Right renal cortex interstitium (tissue), 3 donors: ENCODE measurements around the gene CENPL. TPM values are rescaled to one million over a fixed set of nuclear protein-coding genes. Genes with fewer than 3 reads are reported as not detected.
"Not testable (repeated sequence)": the region's sequence is repeated elsewhere in the genome, so short reads cannot be mapped to it uniquely, and the experiment has no call there.

Experiments used
- DNase-seq, 3 donors: peaks; one replicate each; pipeline ENCODE4 v3.0.0-alpha.2; 2013; ENCODE audit warnings: low read depth in 3 of 3, low spot score in 2 of 3
- polyA plus RNA-seq, 3 donors: library from polyadenylated mRNA; unstranded; fragments of 120-200 nt; gene quantifications; one replicate each; pipeline ENCODE4 v1.2.1, GENCODE V29; 2013; ENCODE audit not compliant: insufficient read length in 3 of 3

The CENPL gene
- polyA plus RNA-seq, 3 donors: 11.1 to 13.2 (median 11.8) TPM

DNA sequence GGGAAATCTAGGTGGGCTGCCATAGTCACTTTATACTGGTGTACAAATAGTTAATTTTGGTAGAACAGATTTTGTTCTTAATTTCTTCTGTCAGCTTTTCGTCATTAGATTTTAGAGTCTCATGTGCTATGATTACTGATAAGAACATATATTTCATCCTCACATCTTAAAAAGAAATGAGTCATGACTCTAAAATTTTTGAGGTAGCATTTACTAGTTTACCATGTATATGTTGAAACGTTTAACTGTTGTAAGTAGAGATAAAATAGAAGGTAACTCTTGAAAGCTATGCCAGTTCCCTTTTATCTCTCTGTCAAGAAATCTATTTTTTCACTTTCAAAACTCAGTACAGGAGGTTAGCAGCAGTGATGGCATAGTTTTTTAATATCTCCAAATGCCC lies 56.5 kb downstream of the CENPL start:
- no peak for DNase-seq

DNA sequence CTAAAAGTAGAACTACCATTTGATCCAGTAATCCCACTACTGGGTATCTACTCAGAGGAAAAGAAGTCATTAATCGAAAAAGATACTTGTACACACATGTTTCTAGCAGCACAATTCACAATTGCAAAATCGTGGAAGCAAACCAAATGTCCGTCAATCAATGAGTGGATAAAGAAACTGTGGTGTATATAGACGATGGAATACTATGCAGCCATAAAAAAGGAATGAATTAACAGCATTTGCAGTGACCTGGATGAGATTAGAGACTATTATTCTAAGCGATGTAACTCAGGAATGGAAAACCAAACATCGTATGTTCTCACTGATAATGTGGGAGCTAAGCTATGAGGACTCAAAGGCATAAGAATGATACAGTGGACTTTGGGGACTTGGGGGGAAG lies 60.4 kb downstream of the CENPL start:
- DNase-seq: not testable (repeated sequence)

DNA sequence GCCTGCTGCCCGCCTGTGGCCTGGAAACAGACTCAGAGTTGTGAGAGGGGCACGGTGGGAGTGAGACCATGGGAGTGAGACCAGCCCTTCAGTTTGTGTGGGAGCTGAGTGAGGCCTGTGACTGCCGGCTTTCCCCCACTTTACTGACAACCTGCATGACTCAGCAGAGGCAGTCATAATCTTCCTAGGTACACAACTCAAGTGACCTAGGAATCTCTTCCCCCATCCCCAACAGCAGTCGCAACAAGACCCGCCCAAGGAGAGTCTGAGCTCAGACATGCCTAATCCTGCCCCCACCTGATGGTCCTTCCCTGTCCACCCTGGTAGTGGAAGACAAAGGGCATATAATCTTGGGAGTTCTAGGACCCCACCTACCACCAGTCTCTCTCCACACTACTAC lies 65.7 kb downstream of the CENPL start:
- no peak for DNase-seq

DNA sequence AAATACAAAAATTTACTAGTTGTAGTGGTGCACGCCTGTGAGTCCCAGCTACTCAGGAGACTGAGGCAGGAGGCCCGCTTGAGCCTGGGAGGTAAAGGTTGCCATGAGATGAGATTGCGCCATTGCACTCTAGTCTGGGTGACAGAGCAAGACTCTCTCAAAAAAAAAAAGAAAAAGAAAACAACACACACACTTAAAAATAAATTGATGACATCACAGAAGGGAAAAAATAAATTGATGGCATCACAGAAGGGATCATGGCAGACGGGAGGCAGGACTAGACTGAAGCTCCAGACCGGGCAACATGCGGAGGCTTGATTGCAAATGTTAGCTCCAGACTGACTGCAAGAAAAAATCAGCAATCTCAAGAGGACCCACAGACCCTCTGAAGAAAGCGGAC lies 66.6 kb downstream of the CENPL start:
- no peak for DNase-seq

DNA sequence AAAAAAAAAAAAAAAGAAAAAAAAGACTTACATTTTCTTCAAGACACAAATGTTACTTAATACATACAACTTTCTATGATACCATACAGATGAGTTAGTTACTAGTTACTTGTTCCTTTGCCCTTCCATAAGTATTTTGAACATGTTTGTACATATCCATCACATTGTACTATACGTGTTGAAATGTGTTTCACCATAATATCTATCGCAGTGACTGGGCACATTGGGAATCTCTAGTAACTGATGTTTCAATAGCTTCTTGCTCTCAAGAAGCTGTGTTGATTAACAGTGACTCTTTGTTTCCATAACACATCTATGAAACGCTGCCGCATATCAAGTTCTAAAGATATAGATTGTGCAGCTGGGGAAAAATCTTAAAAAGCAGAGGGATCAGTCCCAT lies 67.0 kb downstream of the CENPL start:
- no peak for DNase-seq

DNA sequence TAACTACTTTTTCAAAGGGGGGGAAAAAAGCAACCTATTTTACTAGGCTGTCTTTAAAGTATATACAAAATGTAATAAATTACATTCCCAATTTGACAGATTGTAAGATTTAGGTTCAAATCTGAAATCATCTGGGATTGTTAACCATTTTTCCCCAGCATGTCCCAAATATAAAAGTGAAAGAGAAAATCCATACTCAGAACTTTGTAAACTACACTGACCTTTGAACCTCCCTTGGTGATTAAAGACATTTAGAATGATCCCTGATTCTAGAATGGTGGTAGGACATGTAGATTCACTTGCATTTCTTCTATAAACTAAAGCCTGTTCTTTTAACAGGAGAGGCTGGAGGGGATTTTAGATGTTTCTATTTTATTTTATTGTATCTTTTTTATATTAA lies 70.9 kb downstream of the CENPL start:
- no peak for DNase-seq

Other genes with a start within 250 kb of the CENPL start
- gene SLC9C2, start 221.8 kb downstream of the CENPL start, polyA plus RNA-seq: under 1 TPM; 0.06 to 0.31 (median 0.13) TPM
- not detected for gene TEX50, start 189.5 kb downstream of the CENPL start, polyA plus RNA-seq
- gene ANKRD45, start 155.0 kb downstream of the CENPL start, polyA plus RNA-seq: 1 to 10 TPM; 6.2 to 7.6 (median 7.0) TPM
- gene KLHL20, start 109.9 kb downstream of the CENPL start, polyA plus RNA-seq: 10 to 100 TPM; 21.1 to 24.3 (median 23.6) TPM
- gene DARS2, start 210 bp downstream of the CENPL start, polyA plus RNA-seq: 10 to 100 TPM; 26.6 to 29.1 (median 28.3) TPM
- 100 to 1,000 TPM; 711 to 900 (median 717) TPM for gene GAS5, start 43.1 kb upstream of the CENPL start, polyA plus RNA-seq
- gene ZBTB37, start 43.5 kb upstream of the CENPL start, polyA plus RNA-seq: 1 to 10 TPM; 7.0 to 8.2 (median 7.9) TPM
- under 1 TPM; 0.35 to 0.80 (median 0.52) TPM for gene SERPINC1, start 92.4 kb upstream of the CENPL start, polyA plus RNA-seq
- 10 to 100 TPM; 11.9 to 13.3 (median 13.1) TPM for gene RC3H1, start 197.5 kb upstream of the CENPL start, polyA plus RNA-seq